Testis (tissue), 3 donors: ENCODE measurements around the gene FSTL4. TPM values are rescaled to one million over a fixed set of nuclear protein-coding genes. Genes with fewer than 3 reads are reported as not detected.

Source experiments
- DNase-seq: peaks from one replicate; pipeline ENCODE4 v3.0.0-alpha.2; 2019
- H3K27ac ChIP-seq, 2 donors: fragments of 200-600 bp; sonication (generic); one replicate each; pipeline ENCODE4 v1.5.1; 2019
- H3K27me3 ChIP-seq: fragments of 200-600 bp; sonication (generic); one replicate; pipeline ENCODE4 v1.5.1; 2019
- H3K36me3 ChIP-seq: fragments of 200-600 bp; sonication (generic); one replicate; pipeline ENCODE4 v1.5.1; 2017; ENCODE audit warnings: low read depth; ENCODE audit errors: missing control alignments
- H3K4me1 ChIP-seq: fragments of 200-600 bp; sonication (generic); one replicate; pipeline ENCODE4 v1.5.1; 2019
- H3K4me3 ChIP-seq, 2 donors: fragments of 200-600 bp; sonication (generic); one replicate each; pipeline ENCODE4 v1.5.1; 2017 to 2019
- H3K9me3 ChIP-seq: fragments of 200-600 bp; sonication (generic); one replicate; pipeline ENCODE4 v1.5.1; 2017
- CTCF ChIP-seq, 3 experiments: fragments of 450-650 bp in 2 of 3; fragments of 200-600 bp in 1 of 3; sonication (generic) in 1 of 3; IDR thresholded peaks; one replicate each; pipeline ENCODE4 v1.5.1; 2016 to 2019; ENCODE audit warnings: antibody characterized with exemption in 3 of 3, mild to moderate bottlenecking in 2 of 3, moderate library complexity in 1 of 3
- POLR2A ChIP-seq: fragments of 450-650 bp; IDR thresholded peaks from one replicate; pipeline ENCODE4 v1.6.1; 2017; ENCODE audit warnings: antibody characterized with exemption, mild to moderate bottlenecking, moderate library complexity
- WGBS, 2 donors: methylation state at CpG; one replicate each; pipeline ENCODE4 v1.1.5; 2018; 5-methylcytosine and 5-hydroxymethylcytosine counted together
- intact Hi-C: fragments of 100-400 bp; cut with DNase I; formaldehyde crosslinking; loops from one replicate; pipeline ENCODE4 v1.15.1; 2023; ENCODE audit warnings: low total_unique reads
- polyA plus RNA-seq: library from polyadenylated mRNA; stranded (reverse); fragments of 350-450 nt; fragmentation: Illumina TruSeq; extraction: RNeasy Lipid Tissue Mini Kit (QIAGEN cat#74804); gene quantifications from one replicate; pipeline ENCODE4 v1.2.3, GENCODE V29; 2014; ENCODE audit warnings: low read depth, low replicate concordance; ENCODE audit not compliant: insufficient read depth
- total RNA-seq, 2 donors: library from RNA; depleted of rRNA; stranded (reverse); fragments of >200 nt; gene quantifications; one replicate each; pipeline ENCODE4 v1.2.3, GENCODE V29; 2016

Gene FSTL4
- total and polyA plus RNA-seq, 3 donors from 2014 or later, result 7.1 to 8.6 (median 7.4) TPM

DNA sequence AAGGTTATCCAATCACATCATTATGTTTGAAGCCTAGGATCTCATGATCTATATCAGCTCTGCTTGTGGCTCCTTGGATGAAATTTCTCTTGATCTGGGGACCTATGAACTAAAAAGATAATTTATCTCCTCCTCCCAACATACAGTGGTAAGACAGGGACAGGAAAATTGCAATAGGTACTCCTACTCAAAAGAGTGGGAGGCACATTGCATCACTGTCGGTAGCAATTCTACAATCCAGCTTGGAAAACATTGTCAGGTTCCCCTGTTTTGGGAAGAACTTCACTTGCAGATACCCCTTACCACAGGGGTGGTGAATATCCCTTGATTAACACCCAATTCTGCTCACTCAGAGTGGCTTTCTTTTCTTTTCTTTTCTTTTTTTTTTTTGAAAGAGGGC lies 452.8 kb downstream of the FSTL4 start:
- no peak overlapping the region for H3K27ac ChIP-seq
- no peaks in the 10 kb centered on the region for H3K4me1 ChIP-seq
- H3K9me3 ChIP-seq, result no peaks in the 10 kb centered on the region
- WGBS, 2 donors, result 42 to 62% methylated on average over 1 of the region's 1 CpG
- intact Hi-C loops, result no loop called here
- no peak for DNase-seq
- no peaks in the 10 kb centered on the region for H3K27me3 ChIP-seq
- no peaks in the 10 kb centered on the region for H3K36me3 ChIP-seq
- TF ChIP-seq POLR2A, result no peak
- no peak for TF ChIP-seq CTCF (IDR thresholded peaks at IDR 0.05)
- no peak overlapping the region for H3K4me3 ChIP-seq

DNA sequence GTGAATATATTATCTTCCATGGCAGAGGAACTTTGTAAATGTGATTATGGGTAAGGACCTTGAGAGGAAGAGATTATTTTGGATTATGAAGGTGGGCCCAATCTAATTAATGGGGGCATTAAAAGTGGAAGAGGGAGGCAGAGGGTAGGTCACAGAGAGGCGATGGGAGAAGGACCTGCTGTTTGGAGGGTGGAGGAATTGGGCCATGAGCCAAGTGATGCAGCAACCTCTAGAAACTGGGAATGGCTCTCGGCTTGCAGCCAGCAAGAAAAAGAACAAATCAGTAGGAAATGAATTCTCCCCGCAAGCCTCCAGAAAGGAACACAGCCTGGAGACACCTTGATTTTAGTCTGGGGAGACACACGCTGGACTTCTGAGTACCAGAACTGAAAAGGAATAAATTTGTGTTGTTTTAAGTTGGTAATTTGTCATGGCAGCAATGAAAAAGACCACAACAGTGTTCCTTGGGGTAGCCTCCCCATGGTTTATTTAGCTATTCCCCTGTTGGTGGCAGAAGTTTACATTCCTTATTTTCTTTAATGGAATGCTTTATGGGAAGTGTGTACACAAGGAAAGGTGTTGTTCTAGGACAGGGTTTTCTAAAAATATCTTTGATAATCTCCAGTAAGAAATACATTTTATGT lies 456.9 kb downstream of the FSTL4 start:
- no peaks in the 10 kb centered on the region for H3K4me1 ChIP-seq
- H3K4me3 ChIP-seq, result no peak overlapping the region
- 53 to 54% methylated on average over 4 of the region's 4 CpGs for WGBS, 2 donors
- TF ChIP-seq CTCF (IDR thresholded peaks at IDR 0.05), result no peak
- TF ChIP-seq POLR2A, result no peak
- H3K9me3 ChIP-seq, result no peaks in the 10 kb centered on the region
- intact Hi-C loops, result no loop called here
- H3K27me3 ChIP-seq, result no peaks in the 10 kb centered on the region
- no peaks in the 10 kb centered on the region for H3K36me3 ChIP-seq
- no peak for DNase-seq
- H3K27ac ChIP-seq, result no peak overlapping the region

GRCh38 chr5:133154274-133155075 lies 457.9 kb downstream of the FSTL4 start:
- intact Hi-C loops, result no loop called here
- 92 to 93% methylated on average over 12 of the region's 12 CpGs for WGBS, 2 donors

DNA sequence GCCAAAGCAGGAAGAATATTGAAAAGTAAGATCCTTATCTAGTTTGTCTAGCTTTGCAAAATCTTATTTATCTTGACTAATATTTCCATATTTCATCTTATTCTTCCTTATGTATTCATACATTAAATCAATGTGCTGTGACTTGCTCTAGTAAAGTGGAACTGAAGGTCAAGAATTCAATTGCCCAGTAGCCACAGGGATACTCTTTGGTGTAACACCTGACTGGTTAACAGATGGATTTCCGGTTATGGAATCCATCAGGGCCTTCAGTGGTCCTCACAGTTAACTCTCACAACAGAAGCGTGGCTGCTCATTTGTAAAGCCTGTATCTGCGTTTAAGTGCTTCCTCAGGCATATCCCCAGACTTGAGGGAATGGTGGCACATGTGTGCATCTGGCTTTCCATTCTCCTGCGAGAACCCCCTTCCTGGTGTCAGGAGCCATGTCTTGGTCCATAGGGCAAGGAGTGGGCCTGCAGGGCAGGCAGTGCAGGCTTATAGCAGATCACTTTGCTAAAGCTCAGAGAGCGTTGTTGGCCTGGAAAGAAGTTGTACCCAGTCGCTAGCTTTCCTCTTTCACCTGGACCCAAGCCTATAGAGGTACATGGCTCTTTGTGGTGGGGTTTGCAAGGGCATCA lies 461.3 kb downstream of the FSTL4 start:
- no peak overlapping the region for H3K27ac ChIP-seq
- 93 to 94% methylated on average over 4 to 6 of the region's 6 CpGs for WGBS, 2 donors
- no peaks in the 10 kb centered on the region for H3K36me3 ChIP-seq
- intact Hi-C loops, result no loop called here
- H3K27me3 ChIP-seq, result no peaks in the 10 kb centered on the region
- no peak overlapping the region for H3K4me3 ChIP-seq
- no peaks in the 10 kb centered on the region for H3K4me1 ChIP-seq
- DNase-seq, result no peak
- no peaks in the 10 kb centered on the region for H3K9me3 ChIP-seq
- TF ChIP-seq CTCF (IDR thresholded peaks at IDR 0.05) (no peak), POLR2A (no peak)

More at GRCh38 chr5:133154274-133155075, 457.9 kb downstream of the FSTL4 start:
- Histone ChIP-seq H3K9me3 (no peaks in the 10 kb centered on the region), H3K27me3 (no peaks in the 10 kb centered on the region), H3K36me3 (no peaks in the 10 kb centered on the region), H3K27ac (no peak overlapping the region), H3K4me3 (no peak overlapping the region), H3K4me1 (no peaks in the 10 kb centered on the region)
- TF ChIP-seq POLR2A, result no peak
- TF ChIP-seq CTCF (IDR thresholded peaks at IDR 0.05), result no peak
- DNase-seq, result no peak
